DLD1 (cell line): Measurements from ENCODE around the gene CHD9.
"Not testable (repeated sequence)": the region's sequence is repeated elsewhere in the genome, so short reads cannot be mapped to it uniquely, and the experiment has no call there.

Experiments used
- in situ Hi-C: cut with HindIII; loops from 2 replicates; pipeline ENCODE4 v1.10.0; 2017; ENCODE audit warnings: low sequenced_read_pairs

CHD9 gene

DNA sequence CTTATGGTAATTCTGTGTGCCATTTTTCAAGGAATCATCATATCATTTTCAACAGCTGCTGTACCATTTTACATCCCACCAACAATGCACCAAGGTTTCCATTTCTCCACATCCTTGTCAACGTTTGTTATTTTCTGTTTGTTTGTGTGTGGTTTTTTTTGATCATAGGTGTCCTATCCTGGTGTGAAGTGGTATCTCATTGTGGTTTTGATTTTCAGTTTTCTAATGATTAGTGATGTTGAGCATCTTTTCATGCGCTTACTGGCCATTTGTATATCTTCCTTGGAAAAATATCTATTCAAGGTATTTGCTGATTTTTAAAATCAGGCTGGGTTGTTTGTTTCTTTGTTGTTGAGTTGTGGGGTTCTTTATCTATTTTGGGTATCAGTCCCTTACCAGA is 15.0 kb downstream of the CHD9 start:
- in situ Hi-C loops, result no loop called here

DNA sequence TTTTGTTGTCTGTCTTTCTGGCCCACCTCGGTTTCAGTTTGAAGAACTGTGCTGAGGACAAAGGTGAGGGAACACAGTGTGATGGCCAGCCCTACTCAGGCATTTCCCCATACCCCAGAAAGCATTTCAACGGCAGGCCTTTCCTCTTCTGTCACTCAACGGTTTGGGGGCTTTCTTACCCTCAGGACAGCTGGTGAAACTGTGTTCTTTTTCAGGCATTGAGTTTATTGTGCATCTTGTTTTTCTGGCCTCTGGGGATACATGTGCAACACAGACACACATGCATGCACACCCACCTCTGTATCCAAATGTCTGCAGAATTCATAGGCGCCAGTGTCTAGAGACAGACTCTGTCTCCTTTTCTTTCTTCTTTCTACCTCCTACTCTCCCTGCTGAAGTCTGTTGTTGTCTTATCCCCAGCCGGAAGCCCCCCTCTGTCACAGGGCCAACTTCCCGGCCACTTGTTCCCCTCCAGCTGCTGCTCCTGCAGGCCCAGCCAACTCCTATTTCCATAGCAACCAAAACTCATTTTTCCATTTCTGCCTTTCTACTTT is 17.0 kb downstream of the CHD9 start:
- in situ Hi-C loops, result no loop called here

DNA sequence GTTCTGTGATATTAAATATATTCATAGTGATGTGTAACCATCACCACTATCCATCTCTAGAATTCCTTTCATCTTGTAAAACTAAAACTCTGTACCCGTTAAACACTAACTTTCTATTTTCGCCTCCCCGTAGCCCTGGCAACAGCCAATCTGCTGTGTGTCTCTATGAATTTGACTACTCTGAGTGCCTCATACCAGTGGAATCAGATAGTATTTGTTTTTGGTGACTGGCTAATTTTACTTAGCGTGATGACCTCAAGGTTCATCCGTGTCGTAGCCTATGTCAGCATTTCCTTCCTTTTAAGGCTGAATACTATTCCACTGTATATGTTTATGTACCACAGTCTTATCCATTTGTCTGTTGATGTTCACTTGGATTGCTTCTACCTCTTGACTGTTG is 18.2 kb downstream of the CHD9 start:
- in situ Hi-C loops, result no loop called here

DNA sequence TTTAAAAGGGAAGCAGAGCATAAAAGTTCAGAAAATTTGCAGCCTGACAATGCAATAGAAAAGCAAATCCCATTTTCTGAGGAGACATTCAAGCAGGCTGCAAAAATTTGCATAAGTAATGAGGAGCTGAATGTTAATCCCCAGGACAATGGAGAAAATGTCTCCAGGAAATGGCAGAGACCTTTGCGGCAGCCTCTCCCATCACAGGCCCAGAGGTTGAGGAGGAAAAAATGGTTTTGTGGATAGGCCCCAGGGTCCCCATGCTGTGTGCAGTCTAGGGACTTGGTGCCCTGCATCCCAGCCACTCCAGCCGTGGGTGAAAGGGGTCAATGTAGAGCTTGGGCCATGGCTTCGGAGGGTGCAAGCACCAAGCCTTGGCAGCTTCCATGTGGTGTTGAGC is 19.5 kb downstream of the CHD9 start:
- in situ Hi-C loops, result not testable (repeated sequence)

DNA sequence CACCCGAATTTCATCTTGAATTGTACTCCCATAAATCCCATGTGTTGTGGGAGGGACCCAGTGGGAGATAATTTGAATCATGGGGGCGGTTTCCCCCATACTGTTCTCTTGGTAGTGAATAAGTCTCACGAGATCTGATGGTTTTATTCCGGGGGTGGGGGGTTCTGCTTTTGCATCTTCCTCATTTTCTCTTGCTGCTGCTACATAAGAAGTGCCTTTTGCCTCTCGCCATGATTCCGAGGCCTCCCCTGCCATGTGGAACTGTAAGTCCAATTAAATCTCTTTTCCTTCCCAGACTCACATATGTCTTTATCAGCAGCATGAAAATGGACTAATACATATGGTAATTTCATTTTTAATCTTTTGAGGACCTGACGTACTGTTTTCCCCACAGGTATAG is 20.7 kb downstream of the CHD9 start:
- in situ Hi-C loops, result not testable (repeated sequence)

DNA sequence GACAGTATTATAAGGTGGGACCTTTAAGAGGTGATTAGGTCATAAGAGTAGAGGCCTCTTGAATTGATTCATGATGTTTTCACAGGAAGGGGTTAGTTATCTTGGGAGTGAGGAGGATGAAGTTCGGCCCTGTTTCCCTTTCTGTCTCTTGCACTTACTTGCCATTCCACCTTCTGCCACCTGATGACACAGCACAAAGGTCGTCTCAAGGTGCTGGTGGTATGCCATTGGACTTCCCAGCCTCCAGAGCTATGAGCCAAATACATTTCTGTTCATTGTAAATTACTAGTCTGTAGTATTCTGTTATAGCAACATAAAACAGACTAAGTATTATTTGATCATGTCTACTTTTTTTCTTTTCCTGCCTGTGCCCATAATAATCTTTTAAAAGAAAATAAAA is 23.5 kb downstream of the CHD9 start:
- in situ Hi-C loops, result no loop called here

DNA sequence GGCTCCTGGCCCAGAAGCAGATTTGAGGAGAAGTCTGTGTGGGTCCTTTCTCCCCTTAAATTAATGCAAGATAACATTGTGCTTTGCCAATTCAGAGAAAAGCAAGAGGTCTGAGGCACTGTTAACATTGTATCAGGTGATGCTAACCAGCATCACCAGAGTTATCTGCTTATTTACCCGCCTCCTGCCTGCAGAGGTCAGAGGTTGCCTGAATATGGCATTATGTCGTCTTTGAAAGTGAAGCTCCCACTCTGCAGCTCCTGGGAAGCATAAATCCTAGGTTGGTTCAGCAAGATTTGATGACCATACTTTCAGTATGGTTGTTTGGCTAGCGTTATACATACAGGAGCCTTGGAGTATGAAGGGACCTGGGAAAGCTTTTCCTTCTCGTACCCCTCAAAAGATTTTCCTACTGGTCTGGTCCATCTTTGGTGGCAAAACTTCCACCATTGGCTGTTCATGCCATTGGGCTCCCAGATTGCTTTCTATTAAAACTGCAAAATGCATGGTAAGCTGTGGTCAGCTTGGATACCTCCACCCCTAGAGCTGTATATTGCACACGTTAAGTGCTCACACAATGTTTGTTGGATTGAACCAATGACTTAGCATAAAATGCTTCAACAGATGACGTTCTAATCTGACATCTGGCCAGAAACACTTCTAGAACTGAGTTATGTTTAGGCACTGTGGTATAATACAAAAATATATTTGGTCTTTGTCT is 24.1 kb downstream of the CHD9 start:
- in situ Hi-C loops, result no loop called here

DNA sequence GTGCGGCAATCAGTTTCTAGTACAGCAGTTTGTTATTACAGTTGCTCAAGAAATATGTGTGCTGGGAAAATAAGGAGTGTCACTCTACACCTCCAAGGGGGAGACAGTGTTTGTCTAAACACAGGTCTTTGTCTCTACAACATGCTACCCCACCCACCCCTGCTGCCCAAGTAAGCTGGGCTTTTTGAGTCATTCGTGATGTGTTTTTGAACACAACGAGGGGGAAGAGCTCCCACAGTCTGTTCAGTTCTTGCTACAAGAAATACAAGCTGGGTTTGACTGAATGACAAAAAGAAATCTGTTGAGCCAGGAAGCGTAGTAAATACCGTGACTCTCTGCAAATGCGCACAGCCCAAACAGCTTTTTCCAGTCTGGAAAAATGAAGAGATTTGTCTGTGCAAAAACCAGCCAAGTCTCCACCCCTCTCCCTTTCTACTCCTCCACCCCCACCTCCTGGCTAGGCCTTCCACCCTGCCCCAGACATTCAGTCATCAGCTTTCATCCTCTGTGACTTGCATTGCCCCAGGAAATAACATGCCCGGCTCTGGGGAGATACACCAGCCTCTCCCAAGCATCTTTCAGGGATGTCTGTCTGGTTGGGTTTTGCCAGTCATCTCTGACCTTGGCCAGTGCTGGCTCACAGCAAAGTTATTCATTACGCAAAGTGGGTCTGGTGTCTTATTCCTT is 25.7 kb downstream of the CHD9 start:
- in situ Hi-C loops, result no loop called here

DNA sequence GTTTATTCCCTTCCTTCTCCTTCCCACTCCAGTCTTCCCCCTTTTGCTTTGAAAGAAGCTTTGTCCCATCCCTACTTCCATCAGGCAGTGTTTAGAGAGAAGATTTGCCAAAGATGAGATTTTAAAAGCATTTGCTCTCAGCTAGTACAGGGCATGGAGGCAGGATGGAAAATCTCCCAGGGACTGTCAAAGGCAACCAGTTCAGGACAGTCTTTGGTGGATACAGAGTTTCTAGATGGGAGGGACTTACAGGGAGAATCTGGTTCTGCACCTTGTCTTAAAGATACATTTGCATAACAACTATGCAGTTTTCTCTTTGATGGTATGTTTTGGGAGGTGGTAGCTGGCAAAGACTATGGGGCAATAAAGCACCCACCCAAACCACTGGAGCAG is 26.2 kb downstream of the CHD9 start:
- in situ Hi-C loops, result no loop called here

DNA sequence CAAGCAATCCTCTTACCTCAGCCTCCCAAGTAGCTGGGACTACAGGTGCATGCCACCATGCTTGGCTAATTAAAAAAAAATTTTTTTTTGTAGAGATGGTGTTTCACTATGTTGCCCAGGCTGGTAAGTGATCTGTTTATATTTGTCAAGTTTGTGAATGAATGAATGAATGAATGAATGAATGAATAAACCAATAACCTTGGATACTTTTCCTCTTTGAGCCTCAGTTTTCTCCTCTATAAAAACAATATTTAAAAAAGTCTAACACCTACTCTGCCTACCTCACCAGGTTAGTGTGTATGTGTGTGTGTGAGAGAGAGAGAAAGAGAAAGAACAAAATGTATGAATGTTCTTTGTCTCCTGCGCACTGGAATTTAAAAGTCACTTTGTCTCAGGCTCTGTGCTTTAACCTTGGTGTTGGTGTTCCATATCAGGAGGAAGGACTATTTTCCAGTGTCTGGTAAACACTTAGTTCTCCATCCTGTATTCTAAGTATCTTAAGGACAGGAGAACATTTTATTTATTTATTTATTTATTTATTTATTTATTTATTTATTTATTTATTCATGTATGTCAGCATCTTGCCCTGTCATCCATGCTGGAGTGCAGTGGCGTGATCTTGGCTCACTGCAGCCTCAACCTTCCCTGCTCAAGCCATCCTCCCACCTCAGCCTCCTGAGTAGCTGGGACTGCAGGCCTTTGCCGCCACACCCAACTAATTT is 27.1 kb downstream of the CHD9 start:
- in situ Hi-C loops, result no loop called here

DNA sequence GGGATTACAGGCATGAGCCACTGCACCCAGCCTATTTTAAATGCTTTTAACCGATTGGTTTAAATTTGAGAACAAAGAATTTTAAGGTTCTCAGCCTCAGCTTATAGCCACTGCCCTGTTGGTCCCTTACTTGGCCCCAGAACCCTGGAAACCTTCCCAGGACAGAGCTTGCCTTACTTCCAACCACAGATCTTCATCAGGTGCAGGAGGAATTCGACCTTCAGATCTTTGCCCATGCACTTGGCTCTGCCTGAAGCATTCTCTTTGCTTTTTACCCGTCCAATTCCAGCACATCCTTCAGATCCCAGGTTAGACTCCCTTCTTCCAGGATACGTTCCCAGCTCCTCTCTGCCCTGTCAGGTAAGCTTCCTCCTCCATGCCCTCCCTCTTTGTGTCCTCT is 27.7 kb downstream of the CHD9 start:
- in situ Hi-C loops, result no loop called here

DNA sequence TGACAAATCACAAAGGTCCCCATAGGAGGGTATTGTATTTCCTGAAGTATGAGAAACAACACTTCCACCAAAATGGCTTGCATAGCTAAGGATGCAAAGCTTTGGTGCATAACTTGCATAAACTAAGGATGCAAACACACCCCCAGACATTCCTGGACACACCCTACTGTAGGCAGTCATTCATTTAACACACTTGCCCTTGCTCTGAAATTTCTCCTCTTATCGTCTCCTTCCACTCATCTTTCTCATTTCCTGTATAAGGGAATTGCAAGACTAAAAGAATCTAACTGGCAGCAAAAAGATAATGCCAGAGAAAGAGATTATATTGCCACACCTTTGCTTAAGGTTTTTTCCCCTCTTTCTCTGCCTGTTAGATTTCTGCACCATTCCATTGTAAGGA is 28.3 kb downstream of the CHD9 start:
- in situ Hi-C loops, result no loop called here

DNA sequence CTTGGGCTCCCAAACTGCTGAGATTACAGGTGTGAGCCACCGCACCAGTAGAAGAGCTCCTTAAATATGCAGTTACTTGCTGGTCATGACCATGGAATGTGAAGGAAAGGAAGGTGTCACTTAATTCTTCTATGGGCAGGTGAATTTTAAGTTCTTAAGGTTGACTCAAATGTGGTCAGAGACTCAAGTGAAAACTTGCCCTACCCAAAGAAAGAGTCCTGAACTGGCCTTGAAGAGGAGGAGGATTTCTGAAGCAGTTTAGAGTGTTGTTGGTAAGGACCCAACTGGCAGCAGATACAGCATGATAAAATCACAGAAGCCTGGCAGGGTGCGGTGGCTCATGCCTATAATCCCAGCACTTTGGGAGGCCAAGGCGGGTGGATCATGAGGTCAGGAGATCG is 29.4 kb downstream of the CHD9 start:
- in situ Hi-C loops, result no loop called here

DNA sequence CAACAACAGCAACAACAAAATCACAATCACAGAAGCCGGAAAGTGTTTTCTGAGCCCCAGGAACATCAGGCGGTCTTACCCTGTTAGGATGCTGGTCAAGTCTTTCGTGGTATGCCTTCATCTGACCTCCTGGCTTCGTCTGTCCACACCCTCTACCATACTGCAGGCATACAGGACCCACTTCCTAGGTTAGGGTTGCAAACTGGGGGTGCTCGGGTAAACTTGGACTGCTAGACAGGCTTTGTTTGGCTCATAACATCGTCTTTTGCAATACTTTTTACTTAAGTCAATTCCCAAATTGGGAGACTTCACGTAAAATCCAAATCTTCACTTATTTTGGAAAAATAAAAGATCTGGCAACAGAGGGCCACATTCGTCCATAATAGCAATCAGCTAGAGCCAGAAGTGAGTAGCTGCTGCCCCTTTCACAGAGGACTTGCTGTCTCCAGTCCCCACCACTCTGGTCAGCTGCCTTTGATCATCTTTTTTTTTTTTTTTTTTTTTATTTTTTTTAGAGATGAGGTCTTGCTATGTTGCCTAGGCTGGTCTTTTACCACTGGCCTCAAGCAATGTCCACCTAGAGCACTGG is 30.0 kb downstream of the CHD9 start:
- in situ Hi-C loops, result no loop called here

DNA sequence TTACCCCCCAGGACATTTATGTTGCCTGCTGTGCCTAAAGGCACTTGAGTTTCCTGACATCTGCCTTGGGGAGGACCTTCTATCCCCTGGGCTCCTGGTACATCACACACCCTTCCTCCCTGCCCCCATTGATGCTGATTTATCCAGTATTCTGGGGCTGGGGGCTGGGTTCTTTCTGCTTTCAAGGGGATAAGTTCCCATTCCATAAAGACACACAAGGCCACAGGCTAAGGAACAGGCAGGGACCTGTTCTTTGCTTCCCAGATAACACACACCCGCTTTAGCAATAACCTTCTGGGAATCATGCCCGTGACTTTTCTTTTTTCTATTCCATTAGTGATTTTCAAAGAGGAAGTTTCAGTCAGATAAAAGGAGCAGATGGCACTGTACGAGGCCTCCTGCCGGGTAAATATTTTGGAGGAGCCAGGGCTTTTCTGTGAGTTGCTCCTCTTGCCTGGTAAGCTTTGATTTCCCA is 30.6 kb downstream of the CHD9 start:
- in situ Hi-C loops, result no loop called here

DNA sequence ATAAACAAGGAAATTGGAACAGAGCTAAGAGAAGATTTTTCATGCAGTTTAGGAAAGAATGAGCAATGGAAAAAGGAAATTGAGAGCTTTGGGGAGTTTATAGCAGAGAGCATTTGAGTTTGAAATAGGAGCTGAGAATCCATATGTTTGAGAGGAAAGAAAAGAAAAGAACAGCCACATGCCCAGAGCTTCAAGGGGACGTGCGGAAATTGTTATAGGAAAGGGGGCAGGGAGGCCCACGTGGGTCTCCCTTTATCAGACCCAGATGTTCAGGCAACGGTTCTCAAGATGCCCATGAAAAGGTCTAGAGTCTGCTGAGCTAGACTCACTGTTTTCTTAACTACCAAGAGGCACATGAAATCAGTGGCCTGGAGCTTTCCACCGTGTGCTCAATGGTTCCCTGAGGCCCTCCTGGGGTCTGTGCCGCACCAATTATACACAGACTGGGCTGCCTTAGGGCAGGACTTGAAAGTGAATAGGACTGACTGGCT is 31.2 kb downstream of the CHD9 start:
- in situ Hi-C loops, result no loop called here

DNA sequence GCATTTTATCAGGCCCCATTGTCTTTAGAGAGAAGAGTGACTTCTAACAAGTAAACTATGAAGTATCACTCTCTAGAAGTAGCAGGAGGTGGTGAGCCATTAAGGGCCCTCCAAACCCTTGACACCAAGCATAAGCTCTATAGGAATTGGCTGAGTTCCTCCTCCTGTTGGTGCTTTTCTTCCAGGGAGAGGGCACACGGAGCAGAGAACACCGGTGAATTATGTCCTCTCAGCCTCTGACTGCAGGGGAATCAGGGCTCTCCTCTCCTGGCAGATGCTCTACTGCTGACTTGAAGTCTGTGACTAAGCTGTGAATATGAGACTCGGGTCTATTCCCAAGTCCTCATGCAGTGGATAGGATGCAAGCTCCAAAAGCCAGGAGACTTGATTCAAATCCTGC is 32.3 kb downstream of the CHD9 start:
- in situ Hi-C loops, result no loop called here

DNA sequence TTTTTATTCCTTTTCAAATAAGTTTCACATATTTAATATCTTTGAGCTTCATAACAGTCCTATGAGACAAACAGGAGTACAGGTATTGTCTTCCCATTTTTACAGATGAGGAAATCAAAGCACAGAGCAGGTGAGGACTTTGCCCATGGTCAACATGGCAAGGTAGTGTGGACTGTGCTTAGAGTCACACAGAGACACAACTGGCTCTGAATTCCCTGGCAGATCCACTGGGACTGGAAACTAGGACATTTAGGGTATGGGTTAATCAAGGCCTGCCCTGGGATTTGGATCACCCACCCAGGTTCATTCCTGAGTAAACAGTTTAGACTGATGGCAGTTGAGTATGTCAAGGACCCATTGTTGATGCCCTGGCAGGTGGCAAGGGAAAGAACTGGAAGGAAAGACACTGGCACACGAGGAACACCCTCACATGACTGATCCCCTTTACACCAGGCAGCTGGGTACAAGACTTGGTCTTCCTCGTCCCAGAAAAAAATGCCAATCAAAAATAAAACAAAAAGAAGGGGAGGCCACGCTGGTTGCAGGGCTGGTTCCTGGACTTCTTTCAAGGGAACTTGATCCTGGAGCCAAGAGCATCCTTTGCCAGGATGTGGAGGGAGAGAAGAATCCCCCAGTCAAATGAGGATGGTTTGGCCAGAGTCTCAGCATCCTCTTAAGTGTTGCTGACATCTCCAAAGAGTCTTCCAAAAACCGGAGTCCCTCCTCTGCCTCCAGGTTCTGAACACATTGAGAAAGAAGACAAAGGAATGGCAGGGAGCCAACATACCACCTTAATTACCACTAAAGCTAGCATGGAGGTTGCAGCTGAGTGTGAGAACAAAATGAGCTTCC is 34.9 kb downstream of the CHD9 start:
- in situ Hi-C loops, result no loop called here

DNA sequence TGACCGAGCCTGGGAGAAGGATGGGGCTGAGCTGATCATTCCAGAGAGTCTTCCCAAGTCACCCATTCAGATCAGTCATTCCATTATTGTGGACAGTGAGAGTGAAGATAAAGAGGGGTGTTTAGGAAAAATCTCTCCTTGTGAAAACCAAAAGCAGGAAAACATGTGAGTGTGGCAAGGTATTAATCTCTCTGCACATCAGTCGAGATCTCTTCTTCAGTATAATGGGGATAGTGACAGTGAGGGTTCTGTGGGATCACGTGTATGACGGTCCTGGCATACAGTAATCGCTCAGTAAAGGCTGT is 35.4 kb downstream of the CHD9 start:
- in situ Hi-C loops, result no loop called here

DNA sequence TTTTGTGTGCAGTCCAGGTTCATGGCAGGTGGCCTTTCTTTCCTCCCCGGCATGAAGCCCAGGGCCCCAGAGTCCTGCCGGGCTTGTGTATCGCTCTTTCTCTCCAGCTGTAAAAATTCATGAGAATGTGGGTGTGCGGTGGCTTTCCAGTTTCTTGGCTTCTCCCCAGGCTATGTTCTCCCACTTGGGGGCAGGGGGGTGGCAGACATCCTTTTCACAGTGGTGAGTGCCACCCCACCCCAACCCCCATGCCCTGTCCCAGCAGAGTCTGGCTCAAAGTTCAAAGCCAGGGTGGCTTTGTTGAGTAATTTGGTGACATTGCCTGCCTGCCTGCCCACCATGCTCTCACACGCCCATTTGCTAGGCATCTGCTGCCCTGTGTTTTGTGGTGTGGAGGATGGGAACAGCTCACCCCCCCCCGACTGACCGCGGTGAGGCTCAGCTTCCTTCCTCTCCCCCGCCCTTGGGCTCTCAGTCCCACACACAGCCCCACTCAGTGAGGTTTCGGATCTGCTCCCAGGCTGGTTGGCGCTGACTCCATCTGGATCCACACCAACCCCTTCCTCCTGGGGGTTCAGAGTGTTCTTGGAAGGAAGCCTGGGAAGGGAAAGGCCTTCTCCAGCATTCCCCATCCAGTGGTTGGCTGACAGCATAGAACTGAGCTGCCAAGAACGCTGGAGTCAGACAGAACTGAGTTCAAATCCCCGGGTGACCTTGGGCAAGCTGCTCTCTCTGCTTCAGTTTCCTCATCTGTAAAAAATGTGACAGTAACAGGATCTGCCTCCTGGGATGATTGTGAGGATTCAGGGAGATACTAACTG is 36.0 kb downstream of the CHD9 start:
- in situ Hi-C loops, result no loop called here
